Breast epithelium (tissue), 4 donors: ENCODE results near the gene POP4. TPM values are rescaled to one million over a fixed set of nuclear protein-coding genes. Genes with fewer than 3 reads are reported as not detected.

Experiments
- DNase-seq, 2 donors: peaks; one replicate each; pipeline ENCODE4 v3.0.0-alpha.2; 2019; ENCODE audit warnings: low spot score in 2 of 2
- H3K27ac ChIP-seq, 2 donors: fragments of 200-600 bp; sonication (generic) in 1 of 2; one replicate each; pipeline ENCODE4 v1.5.1; 2016 to 2019; ENCODE audit warnings: mild to moderate bottlenecking in 1 of 2
- H3K27me3 ChIP-seq, 2 donors: fragments of 200-600 bp; sonication (generic) in 1 of 2; one replicate each; pipeline versions ENCODE4 v1.5.1 to v1.6.0; 2017 to 2019; ENCODE audit warnings: control low read depth in 1 of 2, mild to moderate bottlenecking in 1 of 2
- H3K36me3 ChIP-seq: fragments of 200-600 bp; one replicate; pipeline ENCODE4 v1.5.1; 2019
- H3K4me1 ChIP-seq, 2 donors: fragments of 200-600 bp; sonication (generic); one replicate each; pipeline ENCODE4 v1.5.1; 2016 to 2019; ENCODE audit warnings: control low read depth in 1 of 2
- H3K4me3 ChIP-seq, 3 donors: fragments of 200-600 bp; sonication (generic); 1 replicate in 2 of 3; 2 replicates in 1 of 3; pipeline ENCODE4 v1.5.1; 2016 to 2019; ENCODE audit warnings: mild to moderate bottlenecking in 3 of 3, moderate library complexity in 2 of 3
- H3K9me3 ChIP-seq, 2 donors: fragments of 200-600 bp; sonication (generic) in 1 of 2; one replicate each; pipeline ENCODE4 v1.5.1; 2016 to 2019; ENCODE audit warnings: control low read depth in 1 of 2
- POLR2A ChIP-seq: fragments of 450-650 bp; IDR thresholded peaks from one replicate; pipeline ENCODE4 v1.6.1; 2016; ENCODE audit warnings: antibody characterized with exemption, mild to moderate bottlenecking, moderate library complexity
- POLR2AphosphoS5 ChIP-seq, 3 donors: sonication (generic); formaldehyde crosslinking; IDR thresholded peaks; one replicate each; pipeline ENCODE4 v1.6.1; 2017; ENCODE audit warnings: antibody characterized with exemption in 3 of 3
- intact Hi-C: fragments of 100-400 bp; cut with DNase I; formaldehyde crosslinking; loops from one replicate; pipeline ENCODE4 v1.15.1; 2023; ENCODE audit warnings: low total_unique reads
- total RNA-seq, 3 donors: library from RNA; depleted of rRNA; stranded (reverse); fragments of >200 nt; gene quantifications; one replicate each; pipeline ENCODE4 v1.1.0, GENCODE V29; 2016
- TF ChIP-seq, protein P1 (sequence below), 3 donors: fragments of 450-650 bp; IDR thresholded peaks; one replicate each; pipeline ENCODE4 v1.5.1; 2016 to 2017; ENCODE audit warnings: antibody characterized with exemption in 3 of 3, mild to moderate bottlenecking in 3 of 3, moderate library complexity in 3 of 3

POP4 gene
- total RNA-seq, 3 donors from 2014 or later: 52.1 to 63.7 (median 58.7) TPM

GRCh38 chr19:29663861-29664752, 58.0 kb downstream of the POP4 start:
- no peaks in the 10 kb centered on the region for H3K27me3 ChIP-seq
- intact Hi-C loops: no loop called here
- DNase-seq: peak; percentile 50 to 86
- H3K4me3 ChIP-seq: peak overlapping the region in 2 of 3 donors; percentile 88 to 98
- peak overlapping the region; percentile 91 to 98 for H3K27ac ChIP-seq
- no peak for TF ChIP-seq POLR2AphosphoS5 (IDR thresholded peaks at IDR 0.05)
- TF ChIP-seq, protein P1, sequence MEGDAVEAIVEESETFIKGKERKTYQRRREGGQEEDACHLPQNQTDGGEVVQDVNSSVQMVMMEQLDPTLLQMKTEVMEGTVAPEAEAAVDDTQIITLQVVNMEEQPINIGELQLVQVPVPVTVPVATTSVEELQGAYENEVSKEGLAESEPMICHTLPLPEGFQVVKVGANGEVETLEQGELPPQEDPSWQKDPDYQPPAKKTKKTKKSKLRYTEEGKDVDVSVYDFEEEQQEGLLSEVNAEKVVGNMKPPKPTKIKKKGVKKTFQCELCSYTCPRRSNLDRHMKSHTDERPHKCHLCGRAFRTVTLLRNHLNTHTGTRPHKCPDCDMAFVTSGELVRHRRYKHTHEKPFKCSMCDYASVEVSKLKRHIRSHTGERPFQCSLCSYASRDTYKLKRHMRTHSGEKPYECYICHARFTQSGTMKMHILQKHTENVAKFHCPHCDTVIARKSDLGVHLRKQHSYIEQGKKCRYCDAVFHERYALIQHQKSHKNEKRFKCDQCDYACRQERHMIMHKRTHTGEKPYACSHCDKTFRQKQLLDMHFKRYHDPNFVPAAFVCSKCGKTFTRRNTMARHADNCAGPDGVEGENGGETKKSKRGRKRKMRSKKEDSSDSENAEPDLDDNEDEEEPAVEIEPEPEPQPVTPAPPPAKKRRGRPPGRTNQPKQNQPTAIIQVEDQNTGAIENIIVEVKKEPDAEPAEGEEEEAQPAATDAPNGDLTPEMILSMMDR (IDR thresholded peaks at IDR 0.05): no peak
- TF ChIP-seq POLR2A: no peak
- no peaks in the 10 kb centered on the region for H3K36me3 ChIP-seq
- H3K4me1 ChIP-seq: peaks cover 30 to 40% of the 10 kb centered on the region in 2 donors
- H3K9me3 ChIP-seq: no peaks in the 10 kb centered on the region

DNA sequence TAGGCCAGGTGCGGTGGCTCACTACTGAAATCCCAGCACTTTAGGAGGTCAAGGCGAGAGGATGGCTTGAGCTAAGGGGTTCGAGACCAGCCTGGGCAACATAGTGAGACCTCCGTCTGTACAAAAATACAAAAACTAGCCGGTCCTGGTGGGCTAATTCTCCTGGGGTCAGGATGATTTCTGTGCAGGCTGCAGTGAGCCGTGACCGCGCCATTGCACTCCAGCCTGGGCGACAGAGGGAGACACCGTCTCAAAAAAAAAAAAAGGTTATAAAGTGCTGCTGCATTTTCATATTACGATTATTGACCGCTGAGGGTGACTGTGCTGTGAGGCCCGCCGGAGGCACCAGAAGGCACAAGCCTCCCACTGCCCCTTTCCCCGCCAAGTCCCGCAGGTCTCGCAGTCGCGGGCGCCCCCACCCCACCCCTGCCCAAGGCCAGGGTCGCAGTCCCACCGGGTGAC, 58.7 kb downstream of the POP4 start:
- H3K36me3 ChIP-seq: no peaks in the 10 kb centered on the region
- no peaks in the 10 kb centered on the region for H3K9me3 ChIP-seq
- H3K27ac ChIP-seq: peak overlapping the region; percentile 91 to 98
- no peak for DNase-seq
- H3K4me1 ChIP-seq: peaks cover 30 to 40% of the 10 kb centered on the region in 2 donors
- TF ChIP-seq, protein P1 (IDR thresholded peaks at IDR 0.05): no peak
- TF ChIP-seq POLR2A: no peak
- no peak for TF ChIP-seq POLR2AphosphoS5 (IDR thresholded peaks at IDR 0.05)
- no peaks in the 10 kb centered on the region for H3K27me3 ChIP-seq
- intact Hi-C loops: no loop called here
- peak overlapping the region; percentile 88 to 98 (median 96) for H3K4me3 ChIP-seq

GRCh38 chr19:29665215-29665825, 59.2 kb downstream of the POP4 start, which contains the start of gene PLEKHF1:
TSS of gene PLEKHF1 (plus strand) at chr19:29665461. CDS start at chr19:29673840, 8,379 bp downstream.
- Histone ChIP-seq H3K27ac (peak within 1 kb of the TSS; percentile 91 to 98), H3K4me3 (peak within 1 kb of the TSS; percentile 88 to 98 (median 96)), H3K9me3 (no peaks in the 10 kb centered on the region), H3K4me1 (peaks cover 30 to 40% of the 10 kb centered on the region in 2 donors), H3K36me3 (no peaks in the 10 kb centered on the region), H3K27me3 (no peaks in the 10 kb centered on the region)
- TF ChIP-seq, protein P1 (IDR thresholded peaks at IDR 0.05): no peak
- TF ChIP-seq POLR2AphosphoS5 (IDR thresholded peaks at IDR 0.05): no peak
- intact Hi-C loops: no loop called here
- DNase-seq: peak; percentile 85 to 87

GRCh38 chr19:29665826-29666577, 59.9 kb downstream of the POP4 start:
- Histone ChIP-seq H3K4me3 (peak overlapping the region; percentile 88 to 98 (median 96)), H3K4me1 (peaks cover 30 to 41% of the 10 kb centered on the region in 2 donors), H3K27ac (peak overlapping the region; percentile 91 to 98), H3K27me3 (no peaks in the 10 kb centered on the region), H3K9me3 (no peaks in the 10 kb centered on the region), H3K36me3 (no peaks in the 10 kb centered on the region)
- no peak for TF ChIP-seq POLR2A
- TF ChIP-seq, protein P1 (IDR thresholded peaks at IDR 0.05): no peak
- TF ChIP-seq POLR2AphosphoS5 (IDR thresholded peaks at IDR 0.05): no peak
- DNase-seq: peak in 1 of 2 donors; percentile 52
- intact Hi-C loops: no loop called here

Other genes with a start within 250 kb of the POP4 start
- not detected for gene VSTM2B, start 80.3 kb upstream of the POP4 start, total RNA-seq
- 10 to 100 TPM; 29.8 to 71.4 (median 58.7) TPM for gene PLEKHF1, start 59.2 kb downstream of the POP4 start, total RNA-seq
- 100 to 1,000 TPM in 1 of 3 donors, 10 to 100 TPM in 2; 42.7 to 230 (median 53.7) TPM for gene C19orf12, start 109.0 kb downstream of the POP4 start, total RNA-seq
- gene CCNE1, start 205.7 kb downstream of the POP4 start, total RNA-seq: 1 to 10 TPM in 2 of 3 donors, under 1 TPM in 1; 0.33 to 2.1 (median 1.5) TPM